HL-60 (cell line): ENCODE data around the gene MYL10.

ENCODE experiments used
- DNase-seq, 2 experiments: peaks; one replicate each; pipeline ENCODE4 v3.0.0-alpha.2; 2010 to 2020; ENCODE audit warnings: low read depth in 1 of 2, low spot score in 1 of 2
- H3K27ac ChIP-seq: fragments of 250-450 bp; sonication (Bioruptor Pico); replicated peaks from 2 replicates; pipeline ENCODE4 v1.5.1; 2020; ENCODE audit warnings: mild to moderate bottlenecking, moderate library complexity
- H3K27me3 ChIP-seq: fragments of 250-450 bp; sonication (Bioruptor Pico); 2 replicates; pipeline ENCODE4 v1.5.1; 2021; ENCODE audit warnings: mild to moderate bottlenecking, moderate library complexity; ENCODE audit not compliant: insufficient read depth, poor library complexity, severe bottlenecking
- H3K4me3 ChIP-seq: replicated peaks from 2 replicates; pipeline ENCODE4 v1.5.1; 2011; ENCODE audit warnings: mild to moderate bottlenecking, control low read depth, low read length; ENCODE audit not compliant: insufficient read depth
- CTCF ChIP-seq: IDR thresholded peaks from one replicate; pipeline ENCODE4 v1.5.1; 2011; ENCODE audit warnings: low read length, control low read depth, inconsistent platforms; ENCODE audit not compliant: insufficient read depth
- GABPA ChIP-seq: IDR thresholded peaks from 2 replicates; pipeline ENCODE4 v1.6.1; 2012; ENCODE audit warnings: low read depth
- POLR2AphosphoS5 ChIP-seq: IDR thresholded peaks from 2 replicates; pipeline ENCODE4 v1.6.1; 2012; ENCODE audit warnings: low read depth
- REST ChIP-seq: IDR thresholded peaks from 2 replicates; pipeline ENCODE4 v1.6.1; 2012; ENCODE audit warnings: low read depth; ENCODE audit not compliant: insufficient replicate concordance
- SPI1 ChIP-seq: IDR thresholded peaks from 2 replicates; pipeline ENCODE4 v1.6.1; 2012; ENCODE audit warnings: low read depth, mild to moderate bottlenecking, borderline replicate concordance

The MYL10 gene

GRCh38 chr7:101588131-101588935, 40.8 kb downstream of the MYL10 start:
- no peak overlapping the region for H3K4me3 ChIP-seq

DNA sequence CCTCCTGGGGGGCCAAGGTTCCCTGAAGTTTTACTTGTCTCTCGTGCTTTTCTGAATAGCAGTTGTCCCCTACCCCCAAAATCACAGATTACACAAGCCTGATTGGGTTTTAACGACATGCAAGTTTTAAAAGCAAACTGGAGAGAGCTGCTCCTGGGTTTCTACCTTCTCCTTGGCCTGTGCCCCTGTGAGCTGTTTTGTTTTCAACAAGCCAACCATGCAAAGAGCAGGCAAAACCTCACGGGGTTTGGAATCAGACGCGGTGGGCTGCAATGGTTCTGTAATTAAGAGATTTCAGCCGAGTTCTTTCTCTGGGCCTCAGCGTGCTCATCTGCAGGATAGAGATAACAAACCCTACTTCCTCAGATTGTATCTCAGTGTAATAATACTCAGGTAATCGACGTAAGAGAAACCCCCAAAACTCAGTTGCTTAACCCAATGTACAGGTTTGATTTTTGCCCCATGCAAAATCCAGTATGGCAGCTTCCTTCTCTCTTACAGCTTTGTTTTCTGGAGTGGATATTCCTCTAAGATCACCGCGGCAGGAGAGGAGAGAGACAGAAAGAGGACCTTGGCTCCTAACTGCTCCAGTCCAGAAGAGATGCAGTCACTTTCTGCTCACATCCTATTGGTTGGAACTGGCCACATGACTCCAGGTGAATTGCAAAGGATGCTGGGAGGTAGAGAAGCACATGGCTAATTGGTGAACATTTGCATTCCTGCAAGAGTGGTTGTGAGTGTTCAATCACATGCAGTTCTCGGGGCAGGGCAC, 42.0 kb downstream of the MYL10 start:
- Histone ChIP-seq H3K4me3 (no peak overlapping the region), H3K27ac (no peak overlapping the region)

More at GRCh38 chr7:101588131-101588935, 40.8 kb downstream of the MYL10 start:
- H3K27ac ChIP-seq = no peak overlapping the region
- TF ChIP-seq SPI1 = no peak
- no peak for TF ChIP-seq POLR2AphosphoS5
- no peak for TF ChIP-seq REST
- no peak for TF ChIP-seq CTCF
- TF ChIP-seq GABPA = no peak
- H3K27me3 ChIP-seq = no peaks in the 10 kb centered on the region
- no peak for DNase-seq

More for the DNA sequence above, 42.0 kb downstream of the MYL10 start:
- no peaks in the 10 kb centered on the region for H3K27me3 ChIP-seq
- no peak for TF ChIP-seq GABPA
- TF ChIP-seq CTCF = no peak
- no peak for TF ChIP-seq REST
- no peak for TF ChIP-seq POLR2AphosphoS5
- TF ChIP-seq SPI1 = no peak
- DNase-seq = no peak
